Measurements from ENCODE around the gene ATF2.

DNA sequence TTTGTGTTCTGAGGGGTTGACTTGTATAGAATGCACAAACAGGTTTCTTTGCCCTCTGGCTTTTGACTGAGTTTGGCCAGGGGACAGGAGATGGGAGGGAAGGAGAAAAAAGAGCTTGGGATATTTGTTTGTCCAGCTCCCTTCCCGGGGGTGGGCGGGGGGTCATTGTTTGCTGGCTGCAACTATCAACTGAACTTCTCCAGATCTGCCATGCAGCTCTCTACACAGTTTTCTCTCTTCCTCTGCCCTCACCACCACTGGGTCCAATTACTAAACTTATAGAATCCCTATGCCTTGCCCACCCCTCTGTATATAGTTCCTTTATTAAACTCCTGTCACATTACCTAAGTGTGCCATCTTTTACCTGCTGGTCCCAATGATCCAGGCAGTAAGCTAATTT, 130.1 kb downstream of the ATF2 start:
- no peak for TF ChIP-seq POLR2A (IDR thresholded peaks at IDR 0.05)
- TF ChIP-seq, protein P1, sequence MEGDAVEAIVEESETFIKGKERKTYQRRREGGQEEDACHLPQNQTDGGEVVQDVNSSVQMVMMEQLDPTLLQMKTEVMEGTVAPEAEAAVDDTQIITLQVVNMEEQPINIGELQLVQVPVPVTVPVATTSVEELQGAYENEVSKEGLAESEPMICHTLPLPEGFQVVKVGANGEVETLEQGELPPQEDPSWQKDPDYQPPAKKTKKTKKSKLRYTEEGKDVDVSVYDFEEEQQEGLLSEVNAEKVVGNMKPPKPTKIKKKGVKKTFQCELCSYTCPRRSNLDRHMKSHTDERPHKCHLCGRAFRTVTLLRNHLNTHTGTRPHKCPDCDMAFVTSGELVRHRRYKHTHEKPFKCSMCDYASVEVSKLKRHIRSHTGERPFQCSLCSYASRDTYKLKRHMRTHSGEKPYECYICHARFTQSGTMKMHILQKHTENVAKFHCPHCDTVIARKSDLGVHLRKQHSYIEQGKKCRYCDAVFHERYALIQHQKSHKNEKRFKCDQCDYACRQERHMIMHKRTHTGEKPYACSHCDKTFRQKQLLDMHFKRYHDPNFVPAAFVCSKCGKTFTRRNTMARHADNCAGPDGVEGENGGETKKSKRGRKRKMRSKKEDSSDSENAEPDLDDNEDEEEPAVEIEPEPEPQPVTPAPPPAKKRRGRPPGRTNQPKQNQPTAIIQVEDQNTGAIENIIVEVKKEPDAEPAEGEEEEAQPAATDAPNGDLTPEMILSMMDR (IDR thresholded peaks at IDR 0.05), result no peak
